Smooth muscle cell of the brain vasculature (primary cell): ENCODE data around the gene ERICH6.

ENCODE experiments used
- DNase-seq: peaks from one replicate; pipeline ENCODE4 v3.0.0-alpha.2; 2012; ENCODE audit warnings: low read depth, low spot score

ERICH6 gene

GRCh38 chr3:150613709-150614480 lies 89.8 kb downstream of the ERICH6 start:
- DNase-seq = no peak

GRCh38 chr3:150613034-150613433 lies 90.7 kb downstream of the ERICH6 start:
- no peak for DNase-seq

DNA sequence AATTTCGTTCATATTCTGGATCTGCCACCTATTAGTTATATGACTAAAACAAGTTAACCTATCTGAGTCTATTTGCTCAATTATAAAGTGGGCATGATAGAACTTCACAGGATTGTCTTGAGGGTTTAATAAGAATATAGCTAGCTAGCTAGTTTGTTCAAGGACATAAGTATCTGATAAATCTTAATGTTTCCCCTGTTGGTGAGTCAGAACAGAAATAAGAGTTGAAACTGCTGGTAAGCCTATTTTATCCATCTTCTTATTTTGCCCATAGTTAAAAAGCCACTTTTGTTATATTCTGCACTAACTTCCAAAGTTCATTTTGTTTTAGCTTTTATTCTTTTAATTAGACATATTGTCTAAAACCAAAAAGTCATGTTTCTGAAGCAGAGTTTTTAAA lies 91.2 kb downstream of the ERICH6 start:
- DNase-seq = no peak

GRCh38 chr3:150611666-150612065 lies 92.1 kb downstream of the ERICH6 start:
- no peak for DNase-seq

GRCh38 chr3:150610785-150611184 lies 92.9 kb downstream of the ERICH6 start:
- no peak for DNase-seq

GRCh38 chr3:150609988-150610387 lies 93.7 kb downstream of the ERICH6 start:
- no peak for DNase-seq
